Brain microvascular endothelial cell (primary cell): ENCODE measurements around the gene OR6V1.

Experiments used
- DNase-seq: peaks from one replicate; pipeline ENCODE4 v3.0.0-alpha.2; 2020
- H3K27ac ChIP-seq: fragments of 250-450 bp; sonication (Bioruptor Pico); 2 replicates; pipeline ENCODE4 v1.5.1; 2020; ENCODE audit warnings: mild to moderate bottlenecking, moderate library complexity
- H3K27me3 ChIP-seq: fragments of 250-450 bp; sonication (Bioruptor Pico); replicated peaks from 2 replicates; pipeline ENCODE4 v1.5.1; 2020; ENCODE audit warnings: mild to moderate bottlenecking
- H3K36me3 ChIP-seq: fragments of 250-450 bp; sonication (Bioruptor Pico); replicated peaks from 2 replicates; pipeline ENCODE4 v1.5.1; 2020; ENCODE audit warnings: mild to moderate bottlenecking
- H3K4me3 ChIP-seq: 2 replicates; pipeline ENCODE4 v1.5.1; 2011; ENCODE audit warnings: low read depth, mild to moderate bottlenecking, control low read depth, low read length, moderate library complexity
- in situ Hi-C: cut with HindIII; loops from 2 replicates; pipeline ENCODE4 v1.10.0; 2017; ENCODE audit warnings: low sequenced_read_pairs, low pct_ligation_motif_present
- TF ChIP-seq, protein P1 (sequence below): IDR thresholded peaks from 2 replicates; pipeline ENCODE4 v1.5.1; 2011; ENCODE audit warnings: low read depth, mild to moderate bottlenecking, moderate library complexity, low read length, control low read depth, inconsistent platforms; ENCODE audit errors: missing control alignments

OR6V1 gene

DNA sequence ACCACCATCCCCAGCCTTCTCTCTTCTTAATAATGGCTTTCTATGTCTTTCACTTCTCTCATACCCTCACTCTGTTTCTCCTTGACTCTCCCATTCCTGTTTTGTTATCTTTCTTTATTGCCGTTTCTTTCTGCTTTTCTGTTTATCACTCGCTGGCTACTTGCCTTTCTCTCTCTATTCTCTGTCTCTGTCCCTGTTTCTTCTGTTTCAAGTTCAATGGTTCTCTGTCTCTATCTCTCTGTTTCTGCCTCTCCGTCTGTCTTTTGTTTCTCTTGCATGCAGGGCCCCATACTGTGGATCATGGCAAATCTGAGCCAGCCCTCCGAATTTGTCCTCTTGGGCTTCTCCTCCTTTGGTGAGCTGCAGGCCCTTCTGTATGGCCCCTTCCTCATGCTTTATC is at the start of gene OR6V1:
Gene OR6V1, plus strand, starts transcription at position 301 of the 400 bp plus-strand sequence. Its CDS starts 0 bp downstream, at position 301.
- in situ Hi-C loops: no loop called here

DNA sequence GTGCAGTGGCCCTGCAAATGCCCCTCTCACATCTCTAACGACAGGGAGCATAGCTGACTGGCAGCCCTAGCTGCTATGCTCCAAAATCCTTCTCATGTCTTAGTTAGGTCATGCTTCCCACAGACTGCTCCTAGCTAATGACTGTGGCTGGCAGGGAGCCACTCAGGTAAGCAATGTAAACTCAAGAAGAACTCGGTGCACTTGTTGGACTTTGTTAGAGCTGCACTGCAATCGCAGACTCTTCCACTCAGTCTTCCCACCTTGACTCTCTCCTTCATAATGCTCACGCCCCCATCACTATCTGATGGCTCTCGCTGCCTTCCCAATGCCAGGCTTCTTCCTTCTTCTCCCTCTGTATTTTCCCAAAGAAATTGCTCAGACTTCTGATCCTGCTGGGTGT is 49.2 kb upstream of the OR6V1 start:
- H3K27me3 ChIP-seq: no peaks in the 10 kb centered on the region
- no peak overlapping the region for H3K27ac ChIP-seq
- in situ Hi-C loops: loop anchor here (25.0 kb wide), 1 partner anchor 209 kb away; the partner anchor contains the start of gene TAS2R40
- TF ChIP-seq, protein P1, sequence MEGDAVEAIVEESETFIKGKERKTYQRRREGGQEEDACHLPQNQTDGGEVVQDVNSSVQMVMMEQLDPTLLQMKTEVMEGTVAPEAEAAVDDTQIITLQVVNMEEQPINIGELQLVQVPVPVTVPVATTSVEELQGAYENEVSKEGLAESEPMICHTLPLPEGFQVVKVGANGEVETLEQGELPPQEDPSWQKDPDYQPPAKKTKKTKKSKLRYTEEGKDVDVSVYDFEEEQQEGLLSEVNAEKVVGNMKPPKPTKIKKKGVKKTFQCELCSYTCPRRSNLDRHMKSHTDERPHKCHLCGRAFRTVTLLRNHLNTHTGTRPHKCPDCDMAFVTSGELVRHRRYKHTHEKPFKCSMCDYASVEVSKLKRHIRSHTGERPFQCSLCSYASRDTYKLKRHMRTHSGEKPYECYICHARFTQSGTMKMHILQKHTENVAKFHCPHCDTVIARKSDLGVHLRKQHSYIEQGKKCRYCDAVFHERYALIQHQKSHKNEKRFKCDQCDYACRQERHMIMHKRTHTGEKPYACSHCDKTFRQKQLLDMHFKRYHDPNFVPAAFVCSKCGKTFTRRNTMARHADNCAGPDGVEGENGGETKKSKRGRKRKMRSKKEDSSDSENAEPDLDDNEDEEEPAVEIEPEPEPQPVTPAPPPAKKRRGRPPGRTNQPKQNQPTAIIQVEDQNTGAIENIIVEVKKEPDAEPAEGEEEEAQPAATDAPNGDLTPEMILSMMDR: no peak
- no peaks in the 10 kb centered on the region for H3K36me3 ChIP-seq
- no peak overlapping the region for H3K4me3 ChIP-seq
- no peak for DNase-seq

More for the DNA sequence above, at the start of gene OR6V1:
- no peak for DNase-seq
- H3K27me3 ChIP-seq: no peaks in the 10 kb centered on the region
- H3K36me3 ChIP-seq: no peaks in the 10 kb centered on the region
- no peak within 1 kb of the TSS for H3K4me3 ChIP-seq
- no peak within 1 kb of the TSS for H3K27ac ChIP-seq
- TF ChIP-seq, protein P1: no peak

GRCh38 chr7:143003393-143004051 is 48.6 kb upstream of the OR6V1 start:
- in situ Hi-C loops: loop anchor here (25.0 kb wide), 1 partner anchor 209 kb away; the partner anchor contains the start of gene TAS2R40
- DNase-seq: no peak
- Histone ChIP-seq H3K36me3 (no peaks in the 10 kb centered on the region), H3K4me3 (no peak overlapping the region), H3K27ac (no peak overlapping the region), H3K27me3 (no peaks in the 10 kb centered on the region)
- TF ChIP-seq, protein P1: peak; percentile 74

GRCh38 chr7:143005632-143006260 is 46.4 kb upstream of the OR6V1 start:
- Histone ChIP-seq H3K27me3 (no peaks in the 10 kb centered on the region), H3K4me3 (no peak overlapping the region), H3K36me3 (no peaks in the 10 kb centered on the region), H3K27ac (no peak overlapping the region)
- in situ Hi-C loops: loop anchor here (25.0 kb wide), 1 partner anchor 207 kb away; the partner anchor contains the start of gene TAS2R40
- no peak for DNase-seq
- TF ChIP-seq, protein P1: no peak

DNA sequence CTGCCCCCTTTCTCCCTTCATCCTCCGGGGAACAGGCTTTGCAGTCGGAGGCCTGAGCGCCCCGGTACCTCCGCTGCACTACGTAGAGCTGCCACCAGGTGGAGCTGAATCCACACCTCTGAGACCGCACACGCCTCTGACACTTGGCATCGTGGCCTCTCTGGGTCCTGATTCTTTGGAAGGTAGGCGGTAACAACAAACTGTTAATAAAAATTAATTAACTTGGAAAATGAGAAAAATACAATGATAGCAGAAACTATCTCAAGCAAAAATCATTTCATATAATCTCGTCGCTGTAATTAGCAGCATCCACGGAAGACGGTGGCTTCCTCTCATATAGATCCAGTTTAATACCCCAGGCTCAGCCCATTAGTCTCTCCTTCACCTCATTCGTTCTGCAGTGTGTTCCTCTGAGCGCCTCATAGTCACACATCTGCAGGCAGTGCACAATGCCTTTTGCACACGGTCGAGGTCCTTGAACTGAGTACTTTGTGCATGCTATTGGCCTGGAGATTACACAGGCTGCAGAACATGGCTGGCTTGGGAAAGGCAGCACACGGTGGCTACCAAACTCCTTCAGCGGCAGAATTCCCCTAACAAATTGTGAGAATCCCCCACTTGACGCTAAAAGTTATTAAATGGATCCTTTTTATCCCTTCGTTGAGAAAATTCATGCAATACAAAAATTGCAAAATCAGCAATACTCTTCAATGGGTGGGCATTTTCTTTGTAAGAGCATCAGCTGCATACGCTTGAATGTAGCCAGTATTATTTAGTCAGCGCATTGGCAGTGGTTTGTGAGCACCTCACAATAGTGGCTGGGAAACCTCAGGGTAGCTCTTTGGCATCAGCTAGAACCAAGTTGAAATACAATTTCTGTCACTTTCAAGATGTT is 43.9 kb upstream of the OR6V1 start:
- no peaks in the 10 kb centered on the region for H3K27me3 ChIP-seq
- DNase-seq: peak; percentile 67
- H3K27ac ChIP-seq: no peak overlapping the region
- H3K36me3 ChIP-seq: no peaks in the 10 kb centered on the region
- H3K4me3 ChIP-seq: no peak overlapping the region
- TF ChIP-seq, protein P1: peak; percentile 97
- in situ Hi-C loops: loop anchor here (25.0 kb wide), 1 partner anchor 204 kb away; the partner anchor contains the start of gene TAS2R40
